ENCODE data around the gene PAPOLA. TPM values are rescaled to one million over a fixed set of nuclear protein-coding genes. Genes with fewer than 3 reads are reported as not detected.

The PAPOLA gene
- total and polyA plus RNA-seq, 2 experiments from 2014 or later: 198 to 237 TPM

GRCh38 chr14:96589577-96589976 is 87.4 kb downstream of the PAPOLA start:
- Histone ChIP-seq H3K4me1 (ENCODE audit: insufficient read depth) (peaks cover 6% of the 10 kb centered on the region), H3K79me2 (replicated peaks; ENCODE audit: insufficient read depth) (no peaks in the 10 kb centered on the region), H3K27me3 (ENCODE audit: insufficient read depth) (peaks cover 9% of the 10 kb centered on the region), H2AFZ (no peak overlapping the region), H3K4me2 (no peak overlapping the region), H4K20me1 (replicated peaks; ENCODE audit: insufficient read depth) (no peaks in the 10 kb centered on the region), H3K27ac (ENCODE audit: low read depth) (no peak overlapping the region), H3K4me3 (no peak overlapping the region), H3F3A (replicated peaks; ENCODE audit: low read depth) (no peaks in the 10 kb centered on the region), H3K36me3 (ENCODE audit: insufficient read depth) (no peaks in the 10 kb centered on the region), H3K9me2 (ENCODE audit: insufficient read depth) (no peaks in the 10 kb centered on the region)
- Mint-ChIP-seq H3K27me3 (ENCODE audit: insufficient read depth, low read depth, poor library complexity) (peaks cover 10% of the 10 kb centered on the region), H3K27ac (no peak overlapping the region), H3K4me1 (peaks cover 17% of the 10 kb centered on the region), H3K36me3 (ENCODE audit: low read depth) (no peaks in the 10 kb centered on the region), H3K4me3 (no peak overlapping the region), H3K9me3 (no peaks in the 10 kb centered on the region)
- ATAC-seq: no peak
- DNase-seq (ENCODE audit: low spot score): no peak
- no peak for TF ChIP-seq ZNF114 (CRISPR knock-in tag; IDR thresholded peaks at IDR 0.05)
- TF ChIP-seq EZH2phosphoT487 (IDR thresholded peaks at IDR 0.05; ENCODE audit: unreplicated experiment): no peak
- no peak for TF ChIP-seq NANOG (IDR thresholded peaks at IDR 0.05; ENCODE audit: borderline replicate concordance)
- TF ChIP-seq STAT1 (IDR thresholded peaks at IDR 0.05; ENCODE audit: unreplicated experiment): no peak
- TF ChIP-seq CTCF (conservative IDR thresholded peaks at IDR 0.05; ENCODE audit: low read depth in 2 of 2): no peak
- no peak for TF ChIP-seq POLR2AphosphoS5 (IDR thresholded peaks at IDR 0.05; ENCODE audit: low read depth)
- no peak for TF ChIP-seq EZH2 (IDR thresholded peaks at IDR 0.05; ENCODE audit: low read depth, unreplicated experiment)

- Histone ChIP-seq H3K9me2 (ENCODE audit: insufficient read depth) (no peaks in the 10 kb centered on the region), H3K4me1 (ENCODE audit: insufficient read depth) (peaks cover 2% of the 10 kb centered on the region), H3K27ac (ENCODE audit: low read depth) (no peak overlapping the region), H3K36me3 (ENCODE audit: insufficient read depth) (no peaks in the 10 kb centered on the region), H3K27me3 (ENCODE audit: insufficient read depth) (peaks cover 9% of the 10 kb centered on the region), H3K4me3 (no peak overlapping the region), H4K20me1 (replicated peaks; ENCODE audit: insufficient read depth) (no peaks in the 10 kb centered on the region), H3F3A (replicated peaks; ENCODE audit: low read depth) (no peaks in the 10 kb centered on the region), H3K4me2 (no peak overlapping the region), H2AFZ (no peak overlapping the region), H3K79me2 (replicated peaks; ENCODE audit: insufficient read depth) (no peaks in the 10 kb centered on the region)
- ATAC-seq (no peak), DNase-seq (ENCODE audit: low spot score) (no peak)
- no peaks in the 10 kb centered on the region for H3K9me3 Mint-ChIP-seq
- peaks cover 10% of the 10 kb centered on the region for H3K27me3 Mint-ChIP-seq (ENCODE audit: insufficient read depth, low read depth, poor library complexity)
- H3K4me3 Mint-ChIP-seq: no peak overlapping the region
- no peaks in the 10 kb centered on the region for H3K36me3 Mint-ChIP-seq (ENCODE audit: low read depth)
- no peak overlapping the region for H3K27ac Mint-ChIP-seq
- peaks cover 13% of the 10 kb centered on the region for H3K4me1 Mint-ChIP-seq
- TF ChIP-seq JUNB (IDR thresholded peaks at IDR 0.05; ENCODE audit: unreplicated experiment): no peak
- TF ChIP-seq ZNF331 (CRISPR knock-in tag; IDR thresholded peaks at IDR 0.05; ENCODE audit: low read depth): no peak
- no peak for TF ChIP-seq EZH2phosphoT487 (IDR thresholded peaks at IDR 0.05; ENCODE audit: unreplicated experiment)
- TF ChIP-seq STAT1 (IDR thresholded peaks at IDR 0.05; ENCODE audit: unreplicated experiment): no peak
- no peak for TF ChIP-seq NANOG (IDR thresholded peaks at IDR 0.05; ENCODE audit: borderline replicate concordance)
- no peak for TF ChIP-seq ZNF462 (CRISPR knock-in tag; IDR thresholded peaks at IDR 0.05)
- no peak for TF ChIP-seq ZNF114 (CRISPR knock-in tag; IDR thresholded peaks at IDR 0.05)
Observed at GRCh38 chr14:96590190-96590864, 88.1 kb downstream of the PAPOLA start.

Data from GM23338 (cell line).